Lung microvascular endothelial cell (primary cell): ENCODE data around the gene SLC35B1. TPM values are rescaled to one million over a fixed set of nuclear protein-coding genes. Genes with fewer than 3 reads are reported as not detected.

Experiments
- DNase-seq, 2 donors: peaks; one replicate each; pipeline versions ENCODE4 v3.0.0 to v3.0.0-alpha.2; 2010; ENCODE audit warnings: low read depth in 2 of 2
- total RNA-seq: library from RNA; depleted of rRNA; stranded (reverse); fragments of >200 nt; gene quantifications from 2 replicates; pipeline ENCODE4 v1.2.1, GENCODE V29; 2014

The SLC35B1 gene, protein sequence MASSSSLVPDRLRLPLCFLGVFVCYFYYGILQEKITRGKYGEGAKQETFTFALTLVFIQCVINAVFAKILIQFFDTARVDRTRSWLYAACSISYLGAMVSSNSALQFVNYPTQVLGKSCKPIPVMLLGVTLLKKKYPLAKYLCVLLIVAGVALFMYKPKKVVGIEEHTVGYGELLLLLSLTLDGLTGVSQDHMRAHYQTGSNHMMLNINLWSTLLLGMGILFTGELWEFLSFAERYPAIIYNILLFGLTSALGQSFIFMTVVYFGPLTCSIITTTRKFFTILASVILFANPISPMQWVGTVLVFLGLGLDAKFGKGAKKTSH
- 47.7 and 60.7 TPM in 2 replicates for total RNA-seq

GRCh38 chr17:49707608-49708514, at the start of gene SLC35B1:
TSS of gene SLC35B1 (minus strand) at chr17:49707964. CDS start at chr17:49707833, 131 bp downstream.
- peak; percentile 100 for DNase-seq

GRCh38 chr17:49757151-49757777, 49.5 kb upstream of the SLC35B1 start:
- DNase-seq = no peak

GRCh38 chr17:49756323-49757150, 48.8 kb upstream of the SLC35B1 start:
- no peak for DNase-seq

DNA sequence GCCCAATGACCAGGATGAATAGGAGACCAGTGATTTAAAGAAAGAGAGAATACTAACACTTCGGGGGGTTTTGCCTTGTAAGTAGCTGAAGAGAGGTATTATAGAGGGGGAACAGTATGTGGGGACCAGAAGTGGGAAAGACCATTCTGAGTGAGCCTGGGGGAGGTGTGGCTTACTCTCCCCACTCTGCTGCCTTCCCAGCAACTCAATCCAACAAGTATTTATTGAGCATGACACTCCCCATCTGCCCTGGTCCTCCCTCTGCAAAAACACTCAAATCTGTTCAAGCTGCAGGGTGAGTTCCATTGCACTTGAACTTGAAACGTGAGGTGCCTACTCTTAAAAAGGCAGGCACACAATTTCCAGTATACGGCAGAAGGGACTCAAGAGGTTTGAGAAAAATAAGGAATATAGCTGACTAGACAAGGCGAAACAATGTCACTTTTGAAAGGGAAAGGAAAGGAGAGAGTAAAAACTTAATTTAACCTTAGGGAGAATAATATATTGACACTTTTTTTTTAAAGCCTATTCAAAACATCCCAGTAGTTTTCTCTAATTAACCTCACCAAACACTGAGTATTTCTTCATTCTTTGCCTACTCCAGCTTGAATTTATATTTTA, 48.0 kb upstream of the SLC35B1 start:
- DNase-seq = no peak

DNA sequence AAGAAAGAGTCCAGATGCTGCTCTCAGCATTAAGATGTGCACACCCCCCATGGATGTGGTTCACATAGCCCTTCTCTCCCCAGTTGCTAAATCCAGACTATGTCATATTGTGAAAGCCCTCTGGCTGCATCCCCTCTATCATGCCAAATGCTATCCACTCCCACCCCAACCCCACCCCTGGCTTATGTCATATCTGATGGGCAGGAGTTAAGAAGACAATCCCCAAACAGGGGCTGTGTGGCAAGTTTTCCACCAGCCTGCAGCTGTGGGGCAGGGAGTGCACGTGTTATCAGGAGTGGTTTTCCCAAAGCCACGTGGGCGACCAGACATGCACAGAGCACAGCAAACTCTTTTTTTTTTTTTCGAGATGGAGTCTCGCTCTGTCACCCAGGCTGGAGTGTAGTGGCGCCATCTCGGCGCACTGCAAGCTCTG, 46.2 kb upstream of the SLC35B1 start:
- no peak for DNase-seq

GRCh38 chr17:49752508-49752907, 44.7 kb upstream of the SLC35B1 start:
- no peak for DNase-seq

- DNase-seq = no peak
Measured at GRCh38 chr17:49749730-49750129, 42.0 kb upstream of the SLC35B1 start.

- DNase-seq = no peak
Measured at GRCh38 chr17:49748791-49749190, 41.0 kb upstream of the SLC35B1 start.

DNA sequence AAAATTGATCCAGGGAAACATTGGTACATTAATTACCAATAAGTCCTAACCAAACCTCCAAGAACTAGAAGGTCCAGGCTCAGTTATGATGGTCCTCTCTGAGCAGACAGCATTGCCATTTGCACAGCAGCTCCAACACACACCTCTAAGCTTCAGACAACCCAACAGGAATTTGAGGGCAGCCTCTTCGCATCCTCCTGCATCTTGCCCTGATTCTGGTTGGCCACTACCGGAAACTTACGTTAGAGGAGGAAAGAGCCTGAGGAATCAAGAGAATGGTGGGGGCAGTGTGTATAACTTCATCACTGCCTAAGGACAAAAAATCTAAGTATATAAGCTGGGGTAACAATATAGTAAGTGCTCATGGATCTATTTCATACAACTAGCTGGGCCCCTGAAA, 40.5 kb upstream of the SLC35B1 start:
- DNase-seq = no peak

DNA sequence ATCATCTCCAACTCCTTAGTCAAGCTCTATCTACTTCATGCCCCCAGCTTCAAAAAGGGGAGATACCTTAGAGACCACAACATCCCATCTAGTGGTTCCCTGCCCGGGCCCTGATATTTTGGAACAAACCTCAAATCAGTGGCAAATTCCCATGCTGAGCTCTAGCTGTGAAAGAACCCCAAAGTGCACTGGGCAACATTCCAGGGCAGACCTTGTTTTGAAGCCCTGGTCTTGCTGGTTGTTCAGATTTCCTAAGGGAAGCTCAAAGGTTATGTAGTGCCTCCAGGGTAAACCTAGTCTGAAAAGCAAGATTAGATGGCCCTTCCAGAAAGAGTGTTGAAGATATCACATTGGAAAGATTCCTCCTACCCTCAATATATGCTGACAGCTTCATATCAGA, 39.9 kb upstream of the SLC35B1 start:
- no peak for DNase-seq

- no peak for DNase-seq
Measured at GRCh38 chr17:49746791-49747490, 39.2 kb upstream of the SLC35B1 start.

GRCh38 chr17:49745175-49746139, 37.7 kb upstream of the SLC35B1 start:
- DNase-seq = no peak

- no peak for DNase-seq
Measured at GRCh38 chr17:49742166-49742638, 34.4 kb upstream of the SLC35B1 start.

DNA sequence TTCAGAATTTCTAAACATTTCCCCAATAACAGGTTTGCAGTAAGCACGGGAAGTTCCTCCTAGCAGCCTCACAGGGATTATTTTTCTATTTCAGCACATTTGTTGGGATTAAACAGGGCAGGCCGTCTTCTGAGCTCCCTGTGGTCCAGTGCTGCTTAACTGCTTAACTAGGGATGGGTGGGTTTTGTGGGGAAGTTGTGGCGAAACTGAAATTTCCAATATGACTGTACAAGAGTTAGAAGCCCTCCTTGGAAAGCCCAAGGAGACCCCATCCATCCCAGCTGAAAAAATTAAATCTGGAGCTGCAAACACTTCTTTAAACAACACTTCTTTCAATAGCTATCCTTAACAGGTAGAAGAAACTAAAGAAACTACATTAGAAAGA, 33.9 kb upstream of the SLC35B1 start:
- DNase-seq = no peak

DNA sequence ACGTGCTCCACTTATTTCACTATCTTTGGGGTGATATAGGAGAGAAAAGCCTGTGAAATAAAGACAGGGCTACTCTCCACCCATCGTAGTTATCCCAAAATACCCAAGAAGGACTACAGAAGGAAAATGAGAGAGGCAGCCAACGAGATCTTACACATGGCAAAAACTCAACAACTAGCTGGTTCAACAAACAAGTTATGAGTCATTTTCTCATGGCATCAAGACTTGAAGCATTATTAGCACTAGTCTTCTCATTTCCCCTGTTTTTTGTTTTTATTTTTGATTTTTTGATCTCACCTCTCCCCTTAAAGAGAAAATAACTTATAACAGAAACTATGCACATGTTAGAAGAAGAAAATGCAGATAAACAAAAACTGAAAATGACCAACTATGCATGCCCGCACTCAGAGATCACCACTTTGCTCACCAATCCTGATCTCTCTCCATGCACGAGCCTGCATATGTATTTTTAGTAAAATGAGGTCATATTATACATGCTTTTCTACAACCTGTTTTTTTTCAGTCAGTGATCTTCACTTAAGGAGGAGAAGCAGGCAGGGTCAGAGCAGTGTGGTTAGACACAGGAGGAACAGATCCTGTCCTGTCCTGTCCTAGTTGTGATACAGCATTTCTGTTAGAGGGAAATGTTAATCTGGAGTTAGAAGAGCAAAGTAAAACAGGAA, 33.4 kb upstream of the SLC35B1 start:
- peak in 1 of 2 donors; percentile 7 for DNase-seq

DNA sequence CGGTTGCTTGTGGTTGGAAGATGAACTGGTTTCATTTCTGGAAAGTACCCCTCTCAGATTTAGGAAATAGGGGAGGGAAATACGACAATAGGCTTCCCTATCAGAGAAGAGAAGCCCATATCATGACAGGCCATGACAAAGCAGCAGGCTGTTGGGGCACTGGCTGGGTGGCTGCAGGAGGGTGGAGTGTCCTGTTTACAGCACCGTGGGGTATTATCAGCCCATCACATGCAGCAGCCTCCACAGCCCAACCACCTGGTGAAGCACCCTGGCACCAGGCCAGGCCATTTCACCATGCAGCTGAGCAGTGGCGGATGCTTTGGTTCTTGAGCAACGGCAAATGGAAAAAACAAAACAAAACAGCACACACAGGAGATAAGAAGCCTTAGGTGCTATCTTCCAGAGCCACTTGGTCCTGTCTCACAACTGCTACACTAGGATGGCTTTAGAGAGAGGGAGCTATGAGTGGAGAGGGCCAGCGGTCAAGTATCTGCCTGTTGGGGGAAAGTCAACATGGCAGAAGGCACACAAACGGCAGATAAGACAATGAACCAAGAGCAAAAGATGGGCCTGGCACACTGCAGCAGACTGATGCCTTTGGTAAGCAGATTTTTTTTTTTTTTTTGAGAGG, 32.0 kb upstream of the SLC35B1 start:
- DNase-seq = peak; percentile 60 to 94

GRCh38 chr17:49738456-49739163, 30.8 kb upstream of the SLC35B1 start:
- no peak for DNase-seq
